ENCODE data around the gene ATP13A3.

Gene ATP13A3

GRCh38 chr3:194404365-194405140 is 82.2 kb downstream of the ATP13A3 start:
- in situ Hi-C loops (cut with HindIII; ENCODE audit: low pct_ligation_motif_present, low pct_unique_long_range_greater_than_20kb, low sequenced_read_pairs): no loop called here
- DNase-seq: peak; percentile 64

DNA sequence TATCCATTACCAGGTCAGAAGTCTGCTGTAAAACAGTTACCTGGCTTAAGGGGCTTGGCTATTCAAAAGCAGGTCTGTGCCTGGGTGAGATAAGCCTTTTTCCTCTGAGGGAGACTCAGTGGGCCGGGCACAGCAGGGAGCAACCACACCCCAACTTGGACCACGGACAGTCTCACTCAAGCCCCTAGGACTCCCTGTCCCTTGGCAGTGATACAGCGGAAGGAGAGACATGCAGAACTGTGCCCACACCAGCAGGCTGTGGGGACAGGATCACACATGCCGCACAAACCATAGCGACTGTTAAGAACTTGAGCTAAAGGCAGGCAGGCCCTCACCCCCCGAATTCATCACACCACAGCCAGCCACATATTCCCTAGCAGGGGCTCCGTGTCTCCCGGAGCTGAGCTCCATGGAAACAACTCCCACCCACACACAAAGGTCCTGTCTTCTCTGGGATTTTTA is 84.9 kb downstream of the ATP13A3 start:
- DNase-seq: no peak
- in situ Hi-C loops (cut with HindIII; ENCODE audit: low pct_ligation_motif_present, low pct_unique_long_range_greater_than_20kb, low sequenced_read_pairs): no loop called here

- DNase-seq: no peak
- in situ Hi-C loops (cut with HindIII; ENCODE audit: low pct_ligation_motif_present, low pct_unique_long_range_greater_than_20kb, low sequenced_read_pairs): no loop called here
Observed at GRCh38 chr3:194401346-194401745, 85.5 kb downstream of the ATP13A3 start.

GRCh38 chr3:194399874-194400411 is 86.9 kb downstream of the ATP13A3 start:
- DNase-seq: no peak

DNA sequence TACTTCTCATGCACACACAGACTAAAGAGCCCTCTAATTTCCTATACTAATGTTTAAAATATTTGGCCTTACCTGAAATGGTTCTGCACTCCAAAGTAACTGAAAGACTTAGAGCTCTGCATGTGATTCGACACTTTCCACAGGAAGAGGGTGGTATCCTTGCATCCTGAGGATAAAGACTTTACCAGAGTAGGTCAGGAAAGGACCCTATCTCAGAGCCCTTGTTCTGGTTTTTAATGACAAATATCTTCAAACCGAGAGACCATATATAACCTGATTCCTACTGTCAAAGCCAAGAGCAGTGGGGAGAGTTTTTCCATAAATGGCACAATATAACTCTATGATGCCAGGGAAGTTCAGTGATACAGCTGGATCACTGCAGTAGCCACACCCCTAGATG is 87.6 kb downstream of the ATP13A3 start, which contains the start of gene GP5:
Gene GP5, minus strand, starts transcription at position 101 of the 400 bp plus-strand sequence. CDS start 984 bp downstream, outside the sequence.
- no peak for DNase-seq
- in situ Hi-C loops (cut with HindIII; ENCODE audit: low pct_ligation_motif_present, low pct_unique_long_range_greater_than_20kb, low sequenced_read_pairs): no loop called here

More at GRCh38 chr3:194399874-194400411, 86.9 kb downstream of the ATP13A3 start:
- in situ Hi-C loops (cut with HindIII; ENCODE audit: low pct_ligation_motif_present, low pct_unique_long_range_greater_than_20kb, low sequenced_read_pairs): no loop called here

- in situ Hi-C loops (cut with HindIII; ENCODE audit: low pct_ligation_motif_present, low pct_unique_long_range_greater_than_20kb, low sequenced_read_pairs): no loop called here
- DNase-seq: no peak
Observed at GRCh38 chr3:194397757-194398312, 89.0 kb downstream of the ATP13A3 start.

GRCh38 chr3:194396859-194397756 is 89.7 kb downstream of the ATP13A3 start:
- in situ Hi-C loops (cut with HindIII; ENCODE audit: low pct_ligation_motif_present, low pct_unique_long_range_greater_than_20kb, low sequenced_read_pairs): no loop called here

GRCh38 chr3:194396539-194396858 is 90.3 kb downstream of the ATP13A3 start:
- no peak for DNase-seq
- in situ Hi-C loops (cut with HindIII; ENCODE audit: low pct_ligation_motif_present, low pct_unique_long_range_greater_than_20kb, low sequenced_read_pairs): no loop called here

More at GRCh38 chr3:194396859-194397756, 89.7 kb downstream of the ATP13A3 start:
- DNase-seq: no peak

DNA sequence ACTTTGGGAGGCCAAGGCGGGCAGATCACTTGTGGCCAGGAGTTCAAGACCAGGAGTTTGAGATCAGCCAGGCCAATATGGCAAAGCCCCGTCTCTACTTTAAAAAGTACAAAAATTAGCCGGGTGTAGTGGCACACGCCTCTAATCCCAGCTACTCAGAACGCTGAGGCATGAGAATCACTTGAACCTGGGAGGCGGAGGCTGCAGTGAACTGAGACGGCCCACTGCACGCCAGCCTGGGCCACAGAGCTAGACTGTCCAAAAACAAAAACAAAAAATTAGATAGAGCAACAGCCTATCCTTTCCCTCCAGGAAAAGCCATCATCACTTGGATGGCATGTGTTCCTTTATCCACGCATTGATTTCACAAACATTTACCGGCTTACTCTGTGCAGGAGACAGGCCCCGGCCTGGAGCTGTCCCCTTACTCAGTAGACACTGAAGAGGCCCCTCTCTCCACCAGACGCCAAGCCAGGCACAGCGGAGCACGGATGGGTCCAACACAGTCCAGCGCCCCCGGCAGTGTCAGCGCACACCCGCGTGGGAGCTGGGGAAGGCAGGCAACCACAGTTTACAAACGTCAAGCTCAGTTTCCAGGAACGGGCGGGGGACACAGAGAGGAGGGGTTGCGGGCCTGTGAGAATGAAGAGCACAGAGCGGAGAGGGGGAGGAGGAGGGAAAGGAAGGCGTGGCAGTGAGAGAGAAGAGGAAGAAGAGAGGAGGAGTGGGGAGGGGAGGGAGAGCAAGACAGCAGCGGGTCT is 90.8 kb downstream of the ATP13A3 start:
- DNase-seq: no peak
- in situ Hi-C loops (cut with HindIII; ENCODE audit: low pct_ligation_motif_present, low pct_unique_long_range_greater_than_20kb, low sequenced_read_pairs): no loop called here

DNA sequence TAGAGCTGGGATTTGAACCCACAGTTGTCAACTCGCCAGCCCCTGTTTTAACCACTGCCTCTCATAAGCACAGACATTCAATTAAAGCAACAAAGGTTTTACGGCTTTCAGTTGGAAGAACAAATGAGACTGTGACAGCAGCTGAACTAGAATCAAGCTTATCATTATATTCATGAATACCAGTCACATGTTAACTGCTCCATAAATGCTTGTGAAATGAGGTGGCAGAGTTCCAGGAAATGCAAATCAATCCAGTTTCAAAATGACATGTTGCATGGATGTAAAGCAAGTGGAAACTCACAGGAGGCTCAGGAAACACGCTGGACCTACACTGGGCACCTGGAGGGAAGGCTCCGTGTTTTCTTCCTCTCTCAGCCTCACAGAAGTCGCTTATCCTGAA is 91.6 kb downstream of the ATP13A3 start:
- in situ Hi-C loops (cut with HindIII; ENCODE audit: low pct_ligation_motif_present, low pct_unique_long_range_greater_than_20kb, low sequenced_read_pairs): no loop called here
- no peak for DNase-seq

DNA sequence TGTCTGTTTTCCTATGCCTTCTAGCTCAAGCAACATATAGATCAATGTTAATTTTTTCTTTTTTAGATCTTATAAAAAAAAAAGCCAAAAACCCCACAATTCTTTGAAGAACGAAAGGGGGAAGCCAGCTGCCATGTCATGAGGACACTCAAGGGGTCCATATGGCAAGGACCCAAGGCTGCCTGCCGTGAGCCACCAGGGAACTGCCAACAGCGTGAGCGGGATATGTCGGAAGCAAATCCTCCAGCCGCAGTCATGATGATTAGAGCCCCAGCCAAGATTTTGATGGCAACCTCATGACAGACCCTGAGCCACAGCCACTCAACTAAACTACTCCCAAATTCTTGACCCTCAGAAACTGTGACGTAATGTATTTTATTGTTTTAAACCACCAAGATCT is 94.2 kb downstream of the ATP13A3 start:
- in situ Hi-C loops (cut with HindIII; ENCODE audit: low pct_ligation_motif_present, low pct_unique_long_range_greater_than_20kb, low sequenced_read_pairs): no loop called here
- no peak for DNase-seq

- DNase-seq: no peak
- in situ Hi-C loops (cut with HindIII; ENCODE audit: low pct_ligation_motif_present, low pct_unique_long_range_greater_than_20kb, low sequenced_read_pairs): no loop called here
Observed at GRCh38 chr3:194390835-194391234, 96.0 kb downstream of the ATP13A3 start.

- no peak for DNase-seq
- in situ Hi-C loops (cut with HindIII; ENCODE audit: low pct_ligation_motif_present, low pct_unique_long_range_greater_than_20kb, low sequenced_read_pairs): no loop called here
Observed at GRCh38 chr3:194389269-194389668, 97.5 kb downstream of the ATP13A3 start.

DNA sequence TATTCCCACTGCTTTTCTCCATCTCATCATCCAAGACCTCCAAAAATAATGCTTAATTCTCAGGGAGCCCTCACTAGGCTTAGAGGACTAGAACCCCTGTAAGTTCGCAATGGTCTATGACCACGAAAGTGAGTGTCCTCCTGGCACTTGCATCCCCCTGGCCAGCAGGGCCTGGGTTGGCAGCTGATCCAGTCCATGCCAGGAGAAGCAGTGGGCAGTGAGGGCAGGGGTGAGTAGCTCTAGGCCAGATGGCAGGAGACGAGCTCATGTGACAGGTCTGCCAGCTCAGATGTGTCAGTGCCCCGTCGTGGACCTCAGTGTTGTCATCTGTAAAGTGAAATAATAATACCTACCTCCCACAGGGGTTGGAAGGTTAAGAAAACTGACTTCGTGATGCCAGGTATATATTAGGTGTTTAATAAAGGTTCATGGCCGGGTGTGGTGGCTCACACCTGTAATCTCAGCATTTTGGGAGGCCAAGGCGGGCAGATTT is 98.8 kb downstream of the ATP13A3 start:
- no peak for DNase-seq
- in situ Hi-C loops (cut with HindIII; ENCODE audit: low pct_ligation_motif_present, low pct_unique_long_range_greater_than_20kb, low sequenced_read_pairs): no loop called here

- in situ Hi-C loops (cut with HindIII; ENCODE audit: low pct_ligation_motif_present, low pct_unique_long_range_greater_than_20kb, low sequenced_read_pairs): no loop called here
- DNase-seq: no peak
Observed at GRCh38 chr3:194387276-194387675, 99.5 kb downstream of the ATP13A3 start.

DNA sequence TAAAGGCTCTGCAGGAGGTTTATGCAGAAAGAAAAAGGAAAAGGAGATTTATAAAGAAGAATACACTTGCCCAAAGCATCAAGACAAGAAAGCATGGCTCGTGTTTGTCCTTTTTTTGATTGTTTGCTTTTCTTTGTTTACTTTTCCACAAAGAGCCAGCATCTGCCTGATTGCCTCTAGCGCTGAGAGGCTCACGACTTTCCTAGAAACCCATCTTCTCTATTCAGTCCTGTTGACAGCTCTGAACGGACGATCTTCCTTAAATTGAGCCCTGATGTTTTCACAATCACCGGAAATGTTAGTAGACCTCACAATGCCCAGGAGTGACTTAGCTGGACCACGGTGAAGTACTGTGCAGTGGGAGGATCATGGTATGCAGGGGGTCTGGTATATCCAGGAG is 100.2 kb downstream of the ATP13A3 start:
- DNase-seq: no peak
- in situ Hi-C loops (cut with HindIII; ENCODE audit: low pct_ligation_motif_present, low pct_unique_long_range_greater_than_20kb, low sequenced_read_pairs): no loop called here

DNA sequence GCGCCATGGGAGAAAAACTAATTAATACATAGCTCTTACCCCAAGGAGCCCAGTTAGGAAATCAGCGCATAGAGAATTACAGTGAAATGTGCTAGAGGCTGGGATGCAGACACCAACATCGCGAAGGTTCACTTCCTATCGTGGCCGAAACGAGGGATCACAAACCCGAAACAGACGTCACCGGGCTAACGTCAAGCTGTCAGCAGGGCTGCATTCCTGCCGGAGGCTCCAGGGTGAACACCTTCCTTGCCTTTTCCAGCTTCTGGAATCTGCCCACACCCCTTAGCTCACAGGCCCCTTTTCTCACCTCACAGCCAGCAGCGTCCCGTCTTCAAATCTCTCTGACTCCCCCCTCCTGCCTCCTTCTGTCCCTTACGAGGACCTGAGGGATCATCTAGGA is 100.7 kb downstream of the ATP13A3 start:
- no peak for DNase-seq
- in situ Hi-C loops (cut with HindIII; ENCODE audit: low pct_ligation_motif_present, low pct_unique_long_range_greater_than_20kb, low sequenced_read_pairs): no loop called here

GRCh38 chr3:194384569-194385001 is 102.2 kb downstream of the ATP13A3 start:
- in situ Hi-C loops (cut with HindIII; ENCODE audit: low pct_ligation_motif_present, low pct_unique_long_range_greater_than_20kb, low sequenced_read_pairs): no loop called here
- DNase-seq: no peak

Measured in ACHN (cell line).